IPS-18c (cell line): ENCODE results near the gene OR10A2.
"Not testable (repeated sequence)": the region's sequence is repeated elsewhere in the genome, so short reads cannot be mapped to it uniquely, and the experiment has no call there.

Experiments
- H3K4me3 ChIP-seq: 2 replicates; pipeline ENCODE4 v1.7.0; 2013; ENCODE audit warnings: low read depth, mild to moderate bottlenecking, low read length, moderate library complexity; ENCODE audit not compliant: insufficient read depth
- H3K9me3 ChIP-seq: one replicate; pipeline ENCODE4 v1.6.1; 2013; ENCODE audit warnings: mild to moderate bottlenecking, low read length, moderate library complexity; ENCODE audit not compliant: control insufficient read depth, insufficient read depth

Gene OR10A2, protein sequence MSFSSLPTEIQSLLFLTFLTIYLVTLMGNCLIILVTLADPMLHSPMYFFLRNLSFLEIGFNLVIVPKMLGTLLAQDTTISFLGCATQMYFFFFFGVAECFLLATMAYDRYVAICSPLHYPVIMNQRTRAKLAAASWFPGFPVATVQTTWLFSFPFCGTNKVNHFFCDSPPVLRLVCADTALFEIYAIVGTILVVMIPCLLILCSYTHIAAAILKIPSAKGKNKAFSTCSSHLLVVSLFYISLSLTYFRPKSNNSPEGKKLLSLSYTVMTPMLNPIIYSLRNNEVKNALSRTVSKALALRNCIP

DNA sequence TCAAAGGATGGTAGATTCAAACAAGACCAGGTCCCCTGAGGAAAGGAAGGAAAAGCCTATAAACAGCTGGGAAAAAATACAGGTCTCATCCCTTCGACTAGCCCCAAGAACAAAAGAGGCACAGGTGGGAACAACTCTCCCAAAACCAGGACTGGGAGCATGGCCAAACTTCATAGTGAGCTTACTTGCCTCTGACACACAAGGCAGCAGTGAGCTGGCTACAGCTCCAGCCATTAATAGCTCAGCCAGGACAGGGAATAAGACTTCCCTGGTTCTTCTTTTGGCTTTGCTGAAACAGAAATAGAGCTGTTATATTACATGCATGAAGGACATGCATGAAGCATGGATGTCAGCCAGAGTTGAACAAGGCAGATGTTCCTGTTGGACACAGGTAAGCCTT, at the start of gene OR10A2:
TSS of gene OR10A2 (plus strand) at position 97 of the 400 bp plus-strand sequence. CDS start 6,698 bp downstream, outside the sequence.
- no peaks in the 10 kb centered on the region for H3K9me3 ChIP-seq
- H3K4me3 ChIP-seq: no peak within 1 kb of the TSS

DNA sequence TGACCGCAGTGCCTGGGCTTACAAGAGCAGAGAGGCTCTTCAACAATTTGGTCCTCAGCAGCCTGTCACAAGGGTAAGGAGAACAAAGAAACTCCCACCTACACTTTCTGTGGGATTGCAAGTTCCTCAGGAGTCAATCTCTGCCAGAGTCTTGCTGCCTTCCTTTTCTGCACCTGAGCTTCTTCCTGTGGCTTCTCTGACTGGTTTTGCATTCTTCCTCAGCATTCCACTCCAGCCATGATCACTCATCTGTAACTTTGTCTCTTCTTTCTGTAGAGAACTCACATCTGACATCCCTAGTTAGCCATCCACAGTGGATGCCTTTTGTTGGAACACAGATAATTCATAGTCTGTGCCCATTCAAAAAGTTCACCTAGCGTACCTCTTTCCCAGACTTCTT, 49.2 kb upstream of the OR10A2 start:
- H3K4me3 ChIP-seq: no peak overlapping the region
- no peaks in the 10 kb centered on the region for H3K9me3 ChIP-seq

DNA sequence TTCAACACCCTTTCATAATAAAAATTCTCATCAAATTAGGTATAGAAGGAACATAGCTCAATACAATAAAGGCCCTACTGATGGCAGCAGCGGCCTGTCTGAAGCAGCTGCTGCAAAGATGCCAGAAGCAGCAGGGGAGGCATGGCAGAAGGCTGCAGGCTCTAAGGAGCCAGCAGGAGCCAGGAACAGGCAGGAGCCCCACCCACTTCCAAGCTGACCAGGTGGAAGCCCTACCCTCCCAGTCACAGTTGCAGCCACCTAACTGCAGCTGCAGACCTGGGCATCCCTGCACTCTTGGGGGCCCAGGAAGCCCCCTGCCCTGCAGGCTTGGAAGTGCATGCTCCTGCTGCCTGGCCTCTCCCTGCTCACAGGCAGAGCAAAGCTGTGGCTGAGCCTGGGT, 45.2 kb upstream of the OR10A2 start:
- Histone ChIP-seq H3K4me3 (no peak overlapping the region), H3K9me3 (no peaks in the 10 kb centered on the region)

DNA sequence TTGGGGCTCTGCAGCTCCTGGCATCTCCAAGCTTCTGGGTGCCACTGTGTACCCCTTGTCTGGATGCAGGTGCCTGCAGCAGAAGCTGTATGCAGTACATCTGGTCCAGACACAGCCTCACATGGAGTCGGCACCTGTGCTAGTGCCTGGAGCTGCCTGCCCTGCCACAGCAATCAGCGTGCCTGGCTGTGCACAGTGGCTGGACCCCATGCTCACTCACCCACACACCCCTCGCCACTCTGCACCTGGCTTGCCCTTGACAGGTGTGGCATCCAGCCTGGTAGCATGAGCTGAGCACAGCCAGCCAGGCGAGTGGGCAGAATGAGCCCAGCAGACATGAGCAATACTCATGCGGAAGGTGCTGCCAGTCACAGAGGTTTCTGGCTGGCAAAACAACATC, 43.9 kb upstream of the OR10A2 start:
- Histone ChIP-seq H3K9me3 (no peaks in the 10 kb centered on the region), H3K4me3 (no peak overlapping the region)

DNA sequence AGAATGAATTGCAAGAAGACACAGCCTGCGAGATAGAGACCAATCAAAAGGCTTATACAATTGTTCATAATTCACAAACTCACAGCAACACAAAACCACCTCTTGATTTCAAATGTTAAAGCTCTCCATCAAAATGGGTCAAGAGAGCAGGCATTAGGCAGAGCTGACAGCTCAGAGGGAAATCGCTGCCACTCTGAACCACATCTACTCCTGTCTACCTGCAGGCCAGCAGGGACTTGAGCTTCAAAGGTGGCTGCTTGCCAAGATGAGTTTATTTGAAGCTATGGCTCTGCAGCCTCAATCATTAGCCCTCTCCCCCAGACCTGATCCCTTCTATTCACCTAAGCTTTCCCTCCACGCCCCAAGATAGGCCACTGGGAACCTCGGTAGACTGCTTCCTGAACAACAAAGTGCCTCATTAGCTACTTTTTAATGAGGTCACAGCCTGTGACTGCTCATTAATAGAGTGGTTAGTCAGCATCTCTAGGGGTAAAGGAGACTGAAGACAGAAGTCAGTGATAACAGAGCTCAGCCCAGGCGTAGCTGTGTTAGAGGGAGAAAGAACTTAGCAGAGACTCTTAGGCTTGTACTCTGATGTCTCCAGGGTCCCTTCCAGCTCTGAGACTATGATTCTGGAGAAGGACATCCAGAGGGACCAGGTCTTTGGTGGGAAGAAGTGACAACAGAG, 38.6 kb upstream of the OR10A2 start:
- Histone ChIP-seq H3K9me3 (no peaks in the 10 kb centered on the region), H3K4me3 (no peak overlapping the region)

DNA sequence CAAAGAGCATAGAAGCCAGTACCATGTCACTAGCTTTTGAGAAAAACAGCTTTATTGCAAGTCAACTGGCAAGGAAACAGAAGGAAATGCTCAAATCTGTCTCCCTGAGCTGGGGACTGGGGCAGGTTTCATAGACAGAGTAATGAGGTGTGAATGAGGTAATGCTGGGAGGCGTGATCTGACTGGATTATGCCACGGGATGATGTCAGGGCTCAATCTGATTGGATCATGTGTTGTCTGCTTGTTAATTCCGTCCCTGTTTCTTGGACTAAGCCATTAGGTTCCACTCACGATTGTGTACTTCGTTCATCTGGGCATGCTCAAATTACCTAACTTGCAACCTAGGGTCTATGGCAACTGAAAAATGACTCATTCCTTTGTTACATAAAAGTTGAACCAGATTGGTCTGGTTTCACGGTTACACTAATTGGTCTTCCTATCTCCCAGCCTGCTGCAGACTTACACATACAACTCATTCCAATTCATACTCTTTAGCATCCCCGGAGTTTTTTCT, 37.6 kb upstream of the OR10A2 start:
- no peaks in the 10 kb centered on the region for H3K9me3 ChIP-seq

DNA sequence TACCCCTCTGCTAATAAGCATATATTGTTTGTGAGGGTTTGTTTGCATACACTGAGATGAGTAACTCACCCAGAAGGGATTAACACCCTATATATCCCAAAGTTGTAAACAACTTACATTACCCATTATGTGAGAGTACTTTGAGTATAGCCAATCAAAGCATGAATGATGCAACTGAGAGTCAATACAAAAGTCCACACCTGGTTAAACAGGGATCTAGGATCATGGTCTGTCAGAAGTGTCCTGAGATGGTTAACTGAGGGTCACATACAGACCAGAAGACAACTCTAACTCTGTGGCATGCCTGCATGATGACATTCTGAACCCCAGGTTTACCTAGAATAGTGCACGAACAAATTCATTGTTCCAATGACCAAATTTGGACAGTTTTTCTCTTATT, 34.8 kb upstream of the OR10A2 start:
- Histone ChIP-seq H3K9me3 (no peaks in the 10 kb centered on the region), H3K4me3 (no peak overlapping the region)

More for the DNA sequence above, 37.6 kb upstream of the OR10A2 start:
- H3K4me3 ChIP-seq: no peak overlapping the region

DNA sequence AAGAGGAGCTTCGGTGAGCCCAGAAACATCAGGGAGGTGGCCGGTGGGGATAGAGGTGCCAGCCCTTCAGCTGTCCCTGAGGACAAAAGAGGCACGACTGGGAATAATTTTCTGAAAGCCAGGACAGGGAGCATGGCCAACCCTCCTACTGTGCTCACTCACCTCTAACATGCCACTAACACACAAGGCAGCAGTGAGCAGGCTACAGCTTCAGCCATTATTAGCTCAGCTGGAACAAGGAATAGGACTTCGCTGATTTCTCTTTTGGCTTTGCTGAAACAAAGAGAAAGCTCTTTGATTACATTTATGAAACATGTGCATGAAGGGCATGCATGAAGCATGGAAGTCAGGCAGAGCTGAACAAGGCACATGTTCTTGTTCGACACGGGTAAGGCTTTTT, 29.5 kb upstream of the OR10A2 start:
- no peaks in the 10 kb centered on the region for H3K9me3 ChIP-seq
- H3K4me3 ChIP-seq: no peak overlapping the region

DNA sequence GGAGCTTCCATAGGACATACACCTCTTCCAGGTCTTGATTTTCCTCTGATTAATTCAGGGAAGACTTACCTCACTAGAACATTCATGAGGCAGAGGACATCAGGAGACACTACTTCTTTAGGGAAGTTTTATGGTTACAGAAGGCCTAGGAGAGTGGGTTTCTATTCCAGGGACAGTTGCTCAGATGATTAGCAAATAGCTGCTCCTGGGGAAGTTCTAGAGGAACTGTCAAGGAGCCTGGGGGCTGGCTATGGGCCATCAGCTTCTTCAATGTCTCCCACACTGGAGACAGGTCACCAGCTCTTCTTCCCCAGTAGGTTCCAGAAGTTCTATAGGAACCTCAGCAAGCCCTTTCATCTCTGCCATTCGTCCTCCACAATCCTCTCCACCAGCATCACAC, 28.8 kb upstream of the OR10A2 start:
- H3K9me3 ChIP-seq: no peaks in the 10 kb centered on the region
- no peak overlapping the region for H3K4me3 ChIP-seq

DNA sequence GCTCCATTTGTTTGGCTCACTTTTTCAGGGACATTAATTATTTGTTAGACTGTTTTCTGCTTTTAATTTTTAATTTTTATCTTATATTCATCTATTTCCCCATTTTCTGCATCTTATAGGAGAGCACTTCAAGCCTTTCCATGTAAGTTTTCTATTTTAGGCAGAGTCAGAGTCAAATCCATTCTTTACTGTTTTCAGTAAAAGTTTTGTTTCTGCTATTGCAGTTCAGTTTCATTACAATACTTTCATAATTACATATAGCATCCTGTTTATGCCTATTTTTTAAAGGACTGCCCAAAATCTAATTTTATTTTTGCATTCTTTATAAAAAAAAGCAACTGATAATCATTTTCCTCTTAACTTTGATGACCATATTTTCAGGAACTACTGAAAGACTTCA, 21.2 kb upstream of the OR10A2 start:
- Histone ChIP-seq H3K9me3 (no peaks in the 10 kb centered on the region), H3K4me3 (no peak overlapping the region)

DNA sequence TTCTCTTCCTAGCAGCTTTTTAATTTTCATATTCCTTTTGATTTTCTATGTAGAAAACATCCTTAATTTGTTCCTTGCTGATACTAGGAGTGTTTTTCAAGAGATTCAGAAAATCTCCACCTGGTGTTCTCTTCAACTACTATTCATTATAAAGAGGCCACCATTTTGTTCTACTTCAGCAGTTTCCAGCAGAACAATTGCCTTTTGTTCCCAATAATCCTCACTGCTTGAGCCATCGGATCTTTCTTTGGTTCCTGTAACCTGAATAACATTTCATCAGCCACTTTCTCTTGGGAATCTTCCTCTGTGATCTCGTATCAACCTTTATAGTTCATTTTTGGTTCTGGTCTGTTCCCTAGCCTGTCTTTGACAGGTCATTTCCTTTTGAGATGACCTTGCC, 19.2 kb upstream of the OR10A2 start:
- no peak overlapping the region for H3K4me3 ChIP-seq

DNA sequence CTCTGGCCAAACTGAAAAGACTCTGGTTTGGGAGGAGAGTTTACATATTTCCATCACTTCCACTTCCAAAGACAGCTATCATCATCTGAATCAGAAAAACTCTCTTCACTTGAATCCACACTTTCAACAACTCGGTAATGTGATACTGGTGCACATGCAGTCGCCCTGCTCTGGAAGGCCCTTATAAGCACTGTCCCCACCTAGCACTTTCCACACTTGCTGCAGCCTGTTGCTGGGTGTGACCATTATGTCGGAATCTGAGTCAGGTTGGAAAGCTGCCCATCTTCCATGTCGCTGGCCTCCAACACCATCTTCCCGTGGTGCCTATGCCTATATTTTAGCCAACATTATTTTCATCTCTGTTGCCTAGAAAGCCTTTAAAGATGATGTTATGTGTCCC, 18.5 kb upstream of the OR10A2 start:
- Histone ChIP-seq H3K4me3 (no peak overlapping the region), H3K9me3 (no peaks in the 10 kb centered on the region)

More for the DNA sequence above, 19.2 kb upstream of the OR10A2 start:
- H3K9me3 ChIP-seq: no peaks in the 10 kb centered on the region

DNA sequence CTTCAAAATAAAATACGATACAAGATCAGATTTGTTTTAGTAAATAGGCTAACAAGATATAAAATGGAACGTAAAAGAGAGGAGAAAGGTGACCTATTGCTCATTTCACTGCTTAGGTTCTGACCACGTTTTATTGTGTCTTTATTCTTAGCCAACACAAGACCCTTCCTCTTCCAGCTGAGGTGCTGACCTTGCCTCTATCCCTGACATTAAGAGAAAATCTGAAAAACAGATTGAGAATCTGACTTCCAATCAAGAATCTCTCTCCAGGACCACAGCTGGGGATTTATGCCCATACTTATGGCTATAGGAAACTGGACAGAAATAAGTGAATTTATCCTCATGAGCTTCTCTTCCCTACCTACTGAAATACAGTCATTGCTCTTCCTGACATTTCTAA, 17.5 kb upstream of the OR10A2 start, which contains the start of gene OR10A5:
TSS of gene OR10A5 (plus strand) at position 301 of the 400 bp plus-strand sequence. CDS start at position 301, 0 bp downstream.
- Histone ChIP-seq H3K4me3 (no peak within 1 kb of the TSS), H3K9me3 (no peaks in the 10 kb centered on the region)

DNA sequence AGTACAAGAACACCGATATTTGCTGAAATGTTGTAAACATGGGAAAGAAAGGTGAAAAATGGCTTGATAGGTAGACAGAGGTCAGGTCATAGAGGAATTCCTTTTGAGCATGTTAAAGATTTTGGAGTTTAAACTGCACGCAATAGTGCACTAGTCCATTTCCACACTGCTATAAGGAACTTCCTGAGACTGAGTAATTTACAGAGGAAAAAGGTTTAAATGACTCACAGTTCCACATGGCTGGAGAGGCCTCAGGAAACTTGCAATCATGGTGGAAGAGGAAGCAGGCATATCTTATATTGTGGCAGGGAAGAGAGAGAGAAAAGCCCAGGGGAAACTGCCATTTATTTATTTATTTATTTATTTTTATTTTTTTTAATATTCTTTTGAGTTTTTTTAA, 12.3 kb upstream of the OR10A2 start:
- no peaks in the 10 kb centered on the region for H3K9me3 ChIP-seq
- H3K4me3 ChIP-seq: no peak overlapping the region

DNA sequence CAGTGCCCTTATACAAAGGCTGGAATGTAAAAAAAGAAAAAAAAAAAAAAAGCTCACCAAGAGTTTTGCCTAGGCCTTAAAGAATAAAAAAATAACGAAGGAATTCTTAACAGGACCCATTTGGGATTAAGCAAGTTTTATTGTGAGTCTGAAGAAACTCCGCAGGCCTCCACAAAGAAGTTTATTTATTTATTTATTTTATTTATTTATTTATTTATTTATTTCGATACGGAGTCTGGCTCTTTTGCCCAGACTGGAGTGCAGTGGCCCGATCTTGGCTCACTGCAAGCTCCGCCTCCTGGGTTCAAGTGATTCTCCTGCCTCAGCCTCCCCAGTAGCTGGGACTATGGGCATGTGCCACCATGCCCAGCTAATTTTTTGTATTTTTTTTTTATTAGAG, 8.1 kb upstream of the OR10A2 start:
- not testable (repeated sequence) for H3K9me3 ChIP-seq, H3K4me3 ChIP-seq

DNA sequence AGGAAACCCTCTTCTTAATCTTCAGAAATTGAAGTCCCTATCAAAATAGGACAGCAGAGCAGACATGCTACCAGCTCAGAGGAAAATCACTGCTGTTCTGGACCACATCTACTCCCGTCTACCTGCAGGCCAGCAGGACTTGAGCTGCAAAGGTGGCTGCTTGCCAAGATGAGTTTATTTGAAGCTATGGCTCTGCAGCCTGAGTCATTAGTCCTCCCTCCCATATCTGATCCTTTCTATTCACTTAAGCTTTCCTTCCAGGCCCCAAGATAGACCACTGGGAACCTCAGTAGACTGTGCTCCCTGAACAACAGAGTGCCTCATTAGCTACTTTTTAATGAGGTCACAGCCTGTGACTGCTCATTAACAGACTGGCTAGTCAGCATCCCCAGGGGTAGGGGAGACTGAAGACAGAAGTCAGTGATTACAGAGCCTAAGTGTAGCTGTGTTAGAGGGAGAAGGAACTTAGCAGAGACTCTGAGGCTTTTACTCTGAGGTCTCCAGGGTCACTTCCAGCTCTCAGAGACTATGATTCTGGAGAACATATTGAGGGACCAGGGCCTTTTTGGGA, 6.8 kb upstream of the OR10A2 start:
- Histone ChIP-seq H3K9me3 (no peaks in the 10 kb centered on the region), H3K4me3 (no peak overlapping the region)

DNA sequence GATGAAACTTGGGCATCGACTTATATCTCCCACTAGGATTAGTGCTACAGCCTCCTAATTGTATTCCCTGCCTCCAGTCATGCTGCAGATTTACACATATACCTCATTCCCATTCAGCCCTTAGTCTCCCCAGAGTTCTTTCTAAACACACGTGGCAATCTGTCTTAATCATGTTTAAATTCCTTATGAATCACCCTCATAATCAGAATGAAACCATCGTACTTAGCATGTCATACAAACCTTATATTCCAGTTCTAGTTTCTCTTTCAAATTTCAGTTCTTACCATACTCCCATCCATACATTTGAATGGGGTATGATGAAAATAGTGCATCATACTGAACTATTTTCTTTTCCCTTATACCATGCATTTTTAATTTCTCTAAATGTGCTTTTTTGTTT, 6.0 kb upstream of the OR10A2 start:
- no peaks in the 10 kb centered on the region for H3K9me3 ChIP-seq
- H3K4me3 ChIP-seq: no peak overlapping the region

DNA sequence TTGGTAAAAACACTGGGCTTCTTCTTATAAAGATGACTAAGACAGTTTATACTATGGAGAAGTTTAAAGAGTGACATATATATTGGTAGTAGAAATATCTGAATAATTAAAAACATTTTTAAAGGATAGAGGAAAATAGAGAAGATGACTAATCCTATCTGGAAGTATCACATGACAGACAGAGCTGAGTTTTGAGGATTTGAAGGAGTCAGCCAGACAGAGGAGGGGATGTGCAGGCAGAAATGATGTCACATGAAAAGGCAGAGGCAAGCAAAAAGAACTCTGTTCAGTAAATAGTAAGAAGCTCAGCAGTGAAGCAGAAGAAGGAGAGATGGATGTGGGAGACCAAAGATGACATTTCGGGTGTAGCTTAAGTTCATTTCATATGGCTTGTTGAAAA, 1.6 kb downstream of the OR10A2 start:
- Histone ChIP-seq H3K4me3 (no peak overlapping the region), H3K9me3 (no peaks in the 10 kb centered on the region)
